Measurements from ENCODE around the gene HSD17B1. TPM values are rescaled to one million over a fixed set of nuclear protein-coding genes. Genes with fewer than 3 reads are reported as not detected.
A peak's percentile ranks its signal among the peaks of the same experiment; 100 is the strongest.

The HSD17B1 gene
- total RNA-seq, 3 donors from 2014 or later: 0.10 to 0.53 (median 0.33) TPM

DNA sequence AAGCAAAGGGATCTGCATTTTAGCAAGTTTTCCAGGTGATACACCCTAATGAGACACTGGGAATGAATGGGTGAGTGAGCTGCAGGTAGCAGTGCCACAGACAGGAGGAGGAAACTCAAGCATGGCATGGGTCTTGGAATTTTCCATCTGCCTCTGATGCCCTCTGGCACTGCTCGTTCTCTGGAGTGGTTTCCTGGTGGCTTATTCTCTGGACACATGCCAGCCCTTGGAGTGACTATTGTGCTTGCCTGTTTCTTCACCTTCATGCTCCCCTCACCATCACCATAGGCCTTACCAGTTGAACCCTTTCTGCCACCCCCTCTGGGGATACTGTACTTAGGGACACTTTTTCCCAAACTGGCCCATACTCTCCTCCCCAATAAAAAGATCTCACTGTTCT lies 10.8 kb downstream of the HSD17B1 start:
- Mint-ChIP-seq H3K4me1 (ENCODE audit: low read depth) (peaks cover 36% of the 10 kb centered on the region), H3K27me3 (ENCODE audit: low read depth) (no peaks in the 10 kb centered on the region), H3K36me3 (ENCODE audit: insufficient read depth) (peaks cover 5% of the 10 kb centered on the region), H3K9me3 (no peaks in the 10 kb centered on the region), H3K4me3 (peak overlapping the region; percentile 91)
- DNase-seq (no peak), ATAC-seq (no peak)

DNA sequence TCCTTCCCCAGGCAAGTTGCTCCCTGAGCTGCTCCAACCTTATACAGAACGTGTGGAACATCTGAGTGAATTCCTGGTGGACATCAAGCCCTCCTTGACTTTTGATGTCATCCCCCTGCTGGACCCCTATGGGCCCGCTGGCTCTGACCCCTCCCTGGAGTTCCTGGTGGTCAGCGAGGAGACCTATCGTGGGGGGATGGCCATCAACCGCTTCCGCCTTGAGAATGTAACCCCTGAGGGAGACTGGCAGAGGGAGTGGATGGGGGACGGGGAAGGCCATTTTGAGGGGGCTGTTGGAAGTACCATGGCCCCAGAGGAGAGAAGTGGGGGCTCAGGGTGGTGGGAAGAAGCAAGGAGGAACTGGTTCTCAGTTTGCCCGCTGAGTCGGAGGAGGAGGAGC lies 11.2 kb downstream of the HSD17B1 start:
- DNase-seq: no peak
- Mint-ChIP-seq H3K36me3 (ENCODE audit: insufficient read depth) (peaks cover 7% of the 10 kb centered on the region), H3K9me3 (no peaks in the 10 kb centered on the region), H3K27me3 (ENCODE audit: low read depth) (no peaks in the 10 kb centered on the region), H3K4me3 (peak overlapping the region; percentile 91), H3K4me1 (ENCODE audit: low read depth) (peaks cover 38% of the 10 kb centered on the region)
- no peak for ATAC-seq

DNA sequence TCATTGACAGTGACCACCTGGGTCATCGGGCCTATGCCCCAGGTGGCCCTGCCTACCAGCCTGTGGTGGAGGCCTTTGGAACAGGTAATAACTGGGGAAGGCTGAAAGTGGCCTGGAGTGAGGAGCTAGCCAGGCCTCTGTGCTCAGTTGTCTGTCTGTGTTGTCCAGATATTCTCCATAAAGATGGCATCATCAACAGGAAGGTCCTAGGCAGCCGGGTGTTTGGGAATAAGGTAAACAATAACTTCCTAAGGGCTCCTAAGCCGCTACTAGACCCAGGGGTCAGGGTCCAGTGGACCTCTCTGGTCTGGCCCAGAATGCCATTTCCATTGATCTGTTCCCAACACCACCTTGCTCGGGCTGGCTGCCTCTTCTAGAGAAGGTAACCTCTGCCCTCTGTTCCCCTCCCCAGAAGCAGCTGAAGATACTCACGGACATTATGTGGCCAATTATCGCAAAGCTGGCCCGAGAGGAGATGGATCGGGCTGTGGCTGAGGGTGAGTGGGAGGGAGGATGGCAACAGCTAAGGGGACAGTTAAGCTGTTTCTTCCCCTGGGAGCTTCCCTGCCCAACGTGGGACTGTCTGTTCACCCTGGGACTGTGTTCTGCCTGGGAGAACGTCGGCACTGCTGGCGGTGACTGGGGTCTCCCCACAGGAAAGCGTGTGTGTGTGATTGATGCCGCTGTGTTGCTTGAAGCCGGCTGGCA lies 12.2 kb downstream of the HSD17B1 start:
- Mint-ChIP-seq H3K9me3 (no peaks in the 10 kb centered on the region), H3K4me3 (peak overlapping the region; percentile 42), H3K36me3 (ENCODE audit: insufficient read depth) (peaks cover 9% of the 10 kb centered on the region), H3K4me1 (ENCODE audit: low read depth) (peaks cover 38% of the 10 kb centered on the region), H3K27me3 (ENCODE audit: low read depth) (no peaks in the 10 kb centered on the region)
- DNase-seq: no peak
- ATAC-seq: no peak

DNA sequence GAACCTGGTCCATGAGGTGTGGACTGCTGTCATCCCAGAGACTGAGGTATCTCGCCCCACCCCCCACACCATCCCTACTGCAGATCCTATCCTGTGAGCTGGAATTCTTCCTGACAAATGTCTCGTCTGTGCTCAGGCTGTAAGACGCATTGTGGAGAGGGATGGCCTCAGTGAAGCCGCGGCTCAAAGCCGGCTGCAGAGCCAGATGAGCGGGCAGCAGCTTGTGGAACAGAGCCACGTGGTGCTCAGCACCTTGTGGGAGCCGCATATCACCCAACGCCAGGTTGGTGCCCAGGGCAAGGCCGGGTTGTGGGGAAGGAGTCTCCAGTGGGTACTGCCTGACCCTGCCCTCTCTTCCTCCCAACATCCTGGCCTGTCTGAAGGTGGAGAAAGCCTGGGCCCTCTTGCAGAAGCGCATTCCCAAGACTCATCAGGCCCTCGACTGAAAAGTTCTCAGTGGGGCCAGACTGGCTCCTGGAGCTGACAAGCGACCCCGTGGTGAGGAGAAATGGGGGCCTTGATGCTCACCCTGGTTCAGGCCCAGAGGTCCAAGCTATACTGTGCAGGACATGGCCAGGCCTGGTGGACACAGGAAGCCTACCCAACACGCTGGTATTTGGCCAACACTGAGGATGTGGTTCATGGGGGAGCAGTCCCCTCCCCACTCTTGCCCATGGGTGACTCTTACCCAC lies 12.9 kb downstream of the HSD17B1 start:
- H3K4me3 Mint-ChIP-seq: peak overlapping the region; percentile 96
- no peaks in the 10 kb centered on the region for H3K9me3 Mint-ChIP-seq

DNA sequence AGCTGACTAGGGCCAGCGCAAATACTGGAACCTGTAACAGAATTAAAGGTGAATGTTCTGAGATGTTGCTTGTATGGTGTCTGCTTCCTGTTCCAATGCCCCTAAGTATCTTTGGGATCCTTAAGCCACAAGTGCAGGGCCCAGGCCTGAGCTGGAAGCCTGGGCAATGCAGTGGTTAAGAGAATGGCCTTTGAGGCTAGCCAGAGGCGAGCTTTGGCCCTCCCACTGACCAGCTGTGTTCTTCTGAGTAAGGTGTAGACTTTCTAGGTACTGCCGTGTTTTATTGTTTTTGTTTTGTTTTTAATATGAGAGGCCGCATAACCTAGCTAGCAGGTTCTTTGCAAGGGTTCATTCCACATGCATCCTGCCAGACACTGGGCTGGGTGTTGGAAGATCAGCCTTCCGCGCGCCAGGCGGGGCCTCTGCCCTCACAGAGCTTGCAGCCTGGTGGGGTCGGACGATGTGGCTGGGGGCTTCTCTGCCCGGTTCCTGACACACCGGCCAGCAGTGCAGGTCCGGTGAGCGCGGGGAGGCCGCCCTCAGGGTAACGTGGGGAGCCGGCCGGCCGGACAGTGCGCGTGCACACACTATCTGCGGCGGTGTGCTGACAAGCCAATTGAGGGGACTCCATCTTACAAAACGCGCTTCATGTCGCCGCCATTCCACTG lies 13.6 kb downstream of the HSD17B1 start:
- Mint-ChIP-seq H3K9me3 (no peaks in the 10 kb centered on the region), H3K4me1 (ENCODE audit: low read depth) (peaks cover 37% of the 10 kb centered on the region), H3K36me3 (ENCODE audit: insufficient read depth) (peaks cover 14% of the 10 kb centered on the region), H3K4me3 (peak overlapping the region; percentile 96), H3K27me3 (ENCODE audit: low read depth) (no peaks in the 10 kb centered on the region)
- DNase-seq: no peak
- no peak for ATAC-seq

More for the DNA sequence above, 12.9 kb downstream of the HSD17B1 start:
- Mint-ChIP-seq H3K27me3 (ENCODE audit: low read depth) (no peaks in the 10 kb centered on the region), H3K4me1 (ENCODE audit: low read depth) (peaks cover 38% of the 10 kb centered on the region), H3K36me3 (ENCODE audit: insufficient read depth) (peaks cover 9% of the 10 kb centered on the region)
- no peak for ATAC-seq
- no peak for DNase-seq

DNA sequence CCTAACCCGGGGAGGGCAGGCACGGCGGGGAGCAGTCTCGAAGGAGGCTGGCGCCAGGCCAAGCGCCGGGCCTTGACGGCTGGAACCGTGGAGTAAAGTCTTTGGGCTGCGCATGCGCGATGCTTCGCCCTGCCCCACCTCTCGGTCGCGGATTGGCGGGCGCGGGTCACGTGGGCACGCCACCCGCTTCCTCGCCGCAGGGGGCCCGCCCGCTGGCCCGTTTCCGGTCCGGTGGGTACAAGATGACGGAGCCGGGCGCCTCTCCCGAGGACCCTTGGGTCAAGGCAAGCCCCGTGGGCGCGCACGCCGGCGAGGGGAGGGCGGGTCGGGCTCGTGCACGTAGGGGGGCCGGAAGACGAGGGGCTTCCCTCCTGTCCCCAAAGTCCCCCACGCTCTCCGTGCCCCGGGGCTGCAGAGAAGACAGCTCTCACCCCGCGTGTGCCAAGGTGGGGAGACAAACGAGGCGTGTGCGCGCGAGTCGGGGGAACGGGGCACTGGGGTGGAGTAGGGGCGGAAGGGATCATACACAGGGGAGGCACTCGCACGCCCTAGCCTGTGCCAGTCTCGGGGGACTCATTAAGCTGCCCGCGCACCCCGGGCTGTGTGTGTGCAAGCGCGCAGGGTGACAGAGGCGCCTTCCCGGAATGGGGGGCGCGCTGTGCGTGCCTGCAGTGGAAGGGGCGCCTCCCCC lies 14.3 kb downstream of the HSD17B1 start, which contains the start of gene MLX:
MLX (plus strand) TSS at position 218 of the 691 bp plus-strand sequence; CDS start at position 243, 25 bp downstream.
- H3K9me3 Mint-ChIP-seq: no peaks in the 10 kb centered on the region
- H3K27me3 Mint-ChIP-seq (ENCODE audit: low read depth): no peaks in the 10 kb centered on the region
- peaks cover 16% of the 10 kb centered on the region for H3K36me3 Mint-ChIP-seq (ENCODE audit: insufficient read depth)
- H3K4me1 Mint-ChIP-seq (ENCODE audit: low read depth): peaks cover 30% of the 10 kb centered on the region
- DNase-seq (peak; percentile 89), ATAC-seq (peak; percentile 77 to 78)
- H3K4me3 Mint-ChIP-seq: peak within 1 kb of the TSS; percentile 96

DNA sequence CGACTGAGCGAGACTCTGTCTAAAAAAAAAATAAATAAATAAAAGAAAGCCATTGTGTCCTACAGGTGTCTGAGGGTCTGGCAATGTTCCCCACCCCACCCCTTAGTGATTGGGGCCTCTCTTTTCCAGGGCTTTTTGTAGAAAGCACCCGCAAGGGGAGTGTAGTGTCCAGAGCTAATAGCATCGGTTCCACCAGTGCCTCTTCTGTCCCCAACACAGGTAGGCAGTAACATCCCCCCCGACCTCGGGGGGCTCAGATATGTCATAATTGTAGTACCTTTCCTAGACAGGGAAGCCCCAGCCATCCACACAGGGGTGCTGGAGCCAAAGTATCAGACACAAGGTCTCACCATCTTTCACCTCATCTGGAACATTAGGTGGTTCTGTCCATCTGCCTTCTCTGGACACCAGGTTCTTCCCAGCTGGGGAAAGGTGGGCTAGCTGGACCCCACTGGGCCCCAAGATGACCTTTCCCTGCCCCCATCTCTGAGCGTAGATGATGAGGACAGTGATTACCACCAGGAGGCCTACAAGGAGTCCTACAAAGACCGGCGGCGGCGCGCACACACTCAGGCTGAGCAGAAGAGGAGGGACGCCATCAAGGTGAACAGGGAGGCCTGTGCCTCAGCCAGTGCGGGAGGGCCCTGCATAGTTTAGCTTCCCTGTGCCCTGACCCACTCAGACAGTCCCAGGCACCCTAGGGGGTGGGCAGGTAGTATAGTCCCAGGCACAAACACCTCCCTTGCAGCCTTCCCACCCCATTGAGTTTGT lies 15.8 kb downstream of the HSD17B1 start:
- Mint-ChIP-seq H3K27me3 (ENCODE audit: low read depth) (no peaks in the 10 kb centered on the region), H3K4me3 (peak overlapping the region; percentile 96), H3K9me3 (no peaks in the 10 kb centered on the region), H3K4me1 (ENCODE audit: low read depth) (peaks cover 22% of the 10 kb centered on the region), H3K36me3 (ENCODE audit: insufficient read depth) (peaks cover 24% of the 10 kb centered on the region)
- ATAC-seq (no peak), DNase-seq (no peak)

DNA sequence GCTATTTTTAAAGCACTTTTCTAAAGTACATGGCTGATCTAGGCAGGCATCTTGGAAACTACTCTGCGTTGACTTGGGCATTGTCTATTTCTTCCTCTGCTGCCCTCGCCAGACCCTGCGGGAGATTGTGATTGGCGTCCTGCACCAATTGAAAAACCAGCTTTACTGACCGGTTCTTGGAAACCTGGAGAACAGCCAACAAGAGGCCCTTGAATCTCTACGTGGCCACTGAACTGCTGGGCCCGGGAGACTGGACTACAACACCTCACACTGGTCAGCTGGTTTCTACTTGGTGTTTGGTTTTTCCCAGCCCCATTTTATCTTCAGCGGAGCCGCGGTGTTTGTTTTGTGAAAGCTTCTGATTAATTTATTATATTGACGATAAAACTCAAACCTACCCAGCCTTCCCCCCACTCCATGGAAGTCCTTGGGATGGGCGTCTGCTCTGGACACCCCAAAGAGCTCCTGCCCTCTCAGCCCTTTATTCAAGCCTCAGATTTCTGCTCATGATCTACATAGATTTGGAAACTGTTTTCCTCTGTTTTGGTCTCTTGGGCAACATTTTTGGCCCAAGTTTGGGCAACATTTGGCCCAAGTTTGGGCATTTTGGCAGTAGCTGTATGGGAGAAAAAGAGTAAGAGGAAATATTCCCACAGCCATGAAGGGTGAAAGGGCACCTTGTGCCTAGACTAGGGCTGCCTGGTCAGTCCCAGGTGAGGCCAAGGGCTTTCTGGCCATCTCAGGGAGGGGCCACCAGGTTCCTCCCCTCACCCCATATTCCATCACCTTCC lies 18.9 kb downstream of the HSD17B1 start:
- DNase-seq (no peak), ATAC-seq (no peak)
- H3K4me3 Mint-ChIP-seq: no peak overlapping the region
- H3K4me1 Mint-ChIP-seq (ENCODE audit: low read depth): peaks cover 16% of the 10 kb centered on the region
- H3K36me3 Mint-ChIP-seq (ENCODE audit: insufficient read depth): peaks cover 28% of the 10 kb centered on the region
- no peaks in the 10 kb centered on the region for H3K9me3 Mint-ChIP-seq
- no peaks in the 10 kb centered on the region for H3K27me3 Mint-ChIP-seq (ENCODE audit: low read depth)

DNA sequence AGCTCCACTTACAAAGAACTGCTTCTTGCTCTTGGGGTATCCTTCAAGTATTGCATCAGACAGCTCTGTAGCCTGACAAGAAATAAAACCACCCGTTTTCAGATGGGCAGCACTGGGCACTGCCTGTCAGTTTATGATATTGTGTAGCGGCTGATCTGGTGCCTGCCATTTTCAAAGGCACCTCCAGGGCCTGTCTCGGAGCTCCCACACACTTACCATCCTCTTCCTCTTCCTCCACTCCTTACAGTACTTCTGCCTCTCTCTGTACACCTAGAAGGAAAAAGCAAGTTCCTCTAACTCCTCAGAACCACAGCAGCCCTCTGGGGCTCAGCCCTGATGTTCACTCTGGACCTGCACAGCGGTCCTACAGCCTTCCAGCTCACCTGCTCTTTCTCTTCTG lies 20.4 kb downstream of the HSD17B1 start:
- Mint-ChIP-seq H3K4me3 (no peak overlapping the region), H3K36me3 (ENCODE audit: insufficient read depth) (peaks cover 28% of the 10 kb centered on the region), H3K9me3 (no peaks in the 10 kb centered on the region), H3K27me3 (ENCODE audit: low read depth) (no peaks in the 10 kb centered on the region), H3K4me1 (ENCODE audit: low read depth) (peaks cover 15% of the 10 kb centered on the region)
- DNase-seq: no peak
- ATAC-seq: no peak

DNA sequence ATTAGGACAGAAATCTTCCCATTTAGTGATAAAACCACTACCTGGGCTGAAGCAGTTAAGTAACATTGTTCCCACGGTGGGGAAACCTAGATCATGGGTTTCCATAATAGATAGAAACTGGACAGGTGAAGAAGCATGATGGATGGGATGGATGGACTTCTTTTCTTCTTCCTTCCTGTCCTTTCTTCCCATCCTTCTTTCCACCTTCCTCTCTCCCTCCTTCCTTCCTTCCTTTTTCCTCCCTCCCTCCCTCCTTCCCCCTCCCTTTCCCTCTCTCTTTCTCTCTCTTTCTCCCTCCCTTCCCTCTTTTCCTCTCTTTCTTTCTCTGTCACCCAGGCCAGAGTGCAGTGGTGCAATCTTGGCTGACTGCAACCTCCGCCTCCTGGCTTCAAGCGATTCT lies 21.7 kb downstream of the HSD17B1 start:
- peaks cover 25% of the 10 kb centered on the region for H3K36me3 Mint-ChIP-seq (ENCODE audit: insufficient read depth)

DNA sequence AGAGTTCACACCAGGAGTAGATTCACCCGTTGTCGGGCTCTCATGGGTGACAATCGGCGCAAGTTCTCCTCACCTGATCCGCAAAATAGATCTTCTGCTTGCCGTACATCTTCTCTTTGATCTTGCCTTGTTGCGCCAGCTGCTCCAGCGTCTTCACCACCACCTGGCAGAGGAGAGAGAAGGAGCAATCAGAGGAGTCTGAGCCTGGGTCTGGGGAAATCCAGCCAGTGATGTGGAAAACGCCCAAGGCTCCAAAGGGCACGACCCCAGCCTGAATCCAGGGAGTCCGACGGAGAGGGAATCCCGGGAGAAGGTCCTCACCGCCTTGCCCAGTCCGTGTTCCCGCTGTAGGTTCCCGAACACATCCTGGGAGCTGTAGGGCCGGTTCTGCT lies 24.4 kb downstream of the HSD17B1 start:
- ATAC-seq (peak; percentile 7 to 21), DNase-seq (no peak)
- no peaks in the 10 kb centered on the region for H3K9me3 Mint-ChIP-seq
- peak overlapping the region; percentile 98 for H3K4me3 Mint-ChIP-seq
- H3K27me3 Mint-ChIP-seq (ENCODE audit: low read depth): no peaks in the 10 kb centered on the region
- peaks cover 21% of the 10 kb centered on the region for H3K36me3 Mint-ChIP-seq (ENCODE audit: insufficient read depth)
- H3K4me1 Mint-ChIP-seq (ENCODE audit: low read depth): peaks cover 21% of the 10 kb centered on the region

More for the DNA sequence above, 21.7 kb downstream of the HSD17B1 start:
- H3K27me3 Mint-ChIP-seq (ENCODE audit: low read depth): no peaks in the 10 kb centered on the region
- ATAC-seq: no peak
- no peak for DNase-seq
- H3K4me1 Mint-ChIP-seq (ENCODE audit: low read depth): peaks cover 18% of the 10 kb centered on the region
- H3K9me3 Mint-ChIP-seq: no peaks in the 10 kb centered on the region
- H3K4me3 Mint-ChIP-seq: no peak overlapping the region

DNA sequence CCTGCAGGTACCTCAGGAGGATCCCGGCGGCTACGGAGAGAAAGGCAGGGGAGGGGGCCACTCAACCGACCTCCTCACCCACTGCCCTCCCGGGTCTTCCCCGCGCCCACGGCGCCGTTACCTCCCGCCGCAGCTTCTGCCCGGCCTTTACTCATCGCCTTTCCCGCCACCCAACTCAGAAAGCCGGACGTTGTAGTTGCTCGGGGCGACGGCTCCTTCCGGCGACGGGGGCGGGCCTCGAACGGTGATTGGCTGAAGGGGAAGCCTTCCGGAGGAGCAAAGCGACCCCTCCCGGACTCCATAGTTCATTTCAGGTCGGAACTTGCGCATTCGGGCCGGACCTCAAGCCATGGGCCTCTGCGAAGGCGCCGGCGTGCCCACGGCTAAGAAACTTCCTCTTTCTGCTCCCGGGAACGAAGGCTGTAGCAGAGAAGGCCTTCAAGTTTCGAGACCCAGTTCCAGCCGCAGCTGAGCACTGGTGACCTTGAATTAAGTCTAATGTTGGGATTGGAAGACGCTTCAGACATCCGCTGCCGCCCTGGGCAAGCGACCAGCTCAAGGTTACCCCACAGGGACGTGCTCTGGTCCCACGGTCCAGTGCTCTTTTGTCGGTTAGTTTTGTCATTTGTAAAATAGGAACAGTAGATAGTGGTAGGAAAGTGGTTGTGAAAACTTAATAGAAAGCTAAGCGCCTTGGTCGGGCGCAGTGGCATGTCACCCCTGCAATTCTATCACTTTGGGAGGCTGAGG lies 25.0 kb downstream of the HSD17B1 start, which contains the start of gene PSMC3IP:
PSMC3IP (minus strand) TSS at position 198 of the 750 bp plus-strand sequence; CDS start at position 155, 43 bp downstream.
- no peaks in the 10 kb centered on the region for H3K9me3 Mint-ChIP-seq
- H3K36me3 Mint-ChIP-seq (ENCODE audit: insufficient read depth): peaks cover 20% of the 10 kb centered on the region
- H3K4me1 Mint-ChIP-seq (ENCODE audit: low read depth): peaks cover 21% of the 10 kb centered on the region
- peak within 1 kb of the TSS; percentile 98 for H3K4me3 Mint-ChIP-seq
- ATAC-seq: peak; percentile 95 to 96
- peak; percentile 88 for DNase-seq
- no peaks in the 10 kb centered on the region for H3K27me3 Mint-ChIP-seq (ENCODE audit: low read depth)
